ENCODE measurements around the gene SMIM1. TPM values are rescaled to one million over a fixed set of nuclear protein-coding genes. Genes with fewer than 3 reads are reported as not detected.
A peak's percentile ranks its signal among the peaks of the same experiment; 100 is the strongest.
"Not testable (repeated sequence)": the region's sequence is repeated elsewhere in the genome, so short reads cannot be mapped to it uniquely, and the experiment has no call there.

Gene SMIM1
- total and polyA plus RNA-seq, 7 donors = 0.57 to 2.1 (median 1.3) TPM

- Histone ChIP-seq H3K27me3 (ENCODE audit: insufficient read depth in 3 of 3, low read length in 2 of 3) (no peaks in the 10 kb centered on the region), H3K36me3 (ENCODE audit: insufficient read depth in 1 of 2, low read depth in 1 of 2) (peaks cover 0 to 11% of the 10 kb centered on the region in 2 donors), H3K9me3 (no peaks in the 10 kb centered on the region), H3K27ac (peak overlapping the region; percentile 79), H3K4me1 (peaks cover 22% of the 10 kb centered on the region), H3K4me3 (peak overlapping the region; percentile 91)
- WGBS, 3 donors = 2 to 3% (median 2%) methylated on average over 36 to 73 of the region's 73 CpGs
- ATAC-seq = peak; percentile 95 to 97 (median 95)
- no peak for TF ChIP-seq CTCF (IDR thresholded peaks at IDR 0.05)
- DNase-seq = peak; percentile 90 to 95
- intact Hi-C loops (cut with DNase I) = no loop called here
Observed at GRCh38 chr1:3746830-3747521, 25.6 kb upstream of the SMIM1 start.

GRCh38 chr1:3747522-3747848 is 25.1 kb upstream of the SMIM1 start:
- peak overlapping the region; percentile 79 for H3K27ac ChIP-seq
- H3K9me3 ChIP-seq = no peaks in the 10 kb centered on the region
- 41 to 48% (median 46%) methylated on average over 6 of the region's 6 CpGs for WGBS, 3 donors

GRCh38 chr1:3747903-3748302 is 24.6 kb upstream of the SMIM1 start:
- H3K27ac ChIP-seq = no peak overlapping the region
- intact Hi-C loops (cut with DNase I) = no loop called here
- H3K9me3 ChIP-seq = no peaks in the 10 kb centered on the region
- H3K27me3 ChIP-seq (ENCODE audit: insufficient read depth in 3 of 3, low read length in 2 of 3) = no peaks in the 10 kb centered on the region
- peak in 1 of 2 donors; percentile 26 for DNase-seq
- peaks cover 22% of the 10 kb centered on the region for H3K4me1 ChIP-seq
- no peak for TF ChIP-seq CTCF (IDR thresholded peaks at IDR 0.05)
- H3K36me3 ChIP-seq (ENCODE audit: insufficient read depth in 1 of 2, low read depth in 1 of 2) = peaks cover 0 to 2% of the 10 kb centered on the region in 2 donors
- WGBS, 3 donors = 77 to 83% (median 78%) methylated on average over 13 of the region's 13 CpGs
- no peak for ATAC-seq
- peak overlapping the region; percentile 91 for H3K4me3 ChIP-seq

More at GRCh38 chr1:3747522-3747848, 25.1 kb upstream of the SMIM1 start:
- peaks cover 22% of the 10 kb centered on the region for H3K4me1 ChIP-seq
- H3K4me3 ChIP-seq = peak overlapping the region; percentile 91
- DNase-seq (no peak), ATAC-seq (no peak)
- intact Hi-C loops (cut with DNase I) = no loop called here
- no peaks in the 10 kb centered on the region for H3K27me3 ChIP-seq (ENCODE audit: insufficient read depth in 3 of 3, low read length in 2 of 3)
- peaks cover 0 to 6% of the 10 kb centered on the region in 2 donors for H3K36me3 ChIP-seq (ENCODE audit: insufficient read depth in 1 of 2, low read depth in 1 of 2)
- no peak for TF ChIP-seq CTCF (IDR thresholded peaks at IDR 0.05)

GRCh38 chr1:3748316-3748900 is 24.1 kb upstream of the SMIM1 start:
- DNase-seq = peak in 1 of 2 donors; percentile 12
- intact Hi-C loops (cut with DNase I); H3K27ac ChIP-seq; H3K27me3 ChIP-seq (ENCODE audit: insufficient read depth in 3 of 3, low read length in 2 of 3); H3K36me3 ChIP-seq (ENCODE audit: insufficient read depth in 1 of 2, low read depth in 1 of 2); H3K4me3 ChIP-seq; H3K9me3 ChIP-seq; ATAC-seq: not testable (repeated sequence)
- peaks cover 22% of the 10 kb centered on the region for H3K4me1 ChIP-seq
- WGBS, 3 donors = 78 to 85% (median 80%) methylated on average over 15 of the region's 15 CpGs

GRCh38 chr1:3749512-3749911 is 23.0 kb upstream of the SMIM1 start:
- TF ChIP-seq CTCF (IDR thresholded peaks at IDR 0.05) = no peak
- H3K4me3 ChIP-seq = no peak overlapping the region
- no peaks in the 10 kb centered on the region for H3K36me3 ChIP-seq (ENCODE audit: insufficient read depth in 1 of 2, low read depth in 1 of 2)
- intact Hi-C loops (cut with DNase I) = no loop called here
- ATAC-seq (no peak), DNase-seq (peak in 1 of 2 donors; percentile 12)
- 63 to 65% (median 64%) methylated on average over 5 of the region's 5 CpGs for WGBS, 3 donors
- H3K9me3 ChIP-seq = no peaks in the 10 kb centered on the region
- H3K27ac ChIP-seq = no peak overlapping the region
- no peaks in the 10 kb centered on the region for H3K27me3 ChIP-seq (ENCODE audit: insufficient read depth in 3 of 3, low read length in 2 of 3)
- peaks cover 22% of the 10 kb centered on the region for H3K4me1 ChIP-seq
